Measurements from ENCODE around the gene PLEKHG4.

DNA sequence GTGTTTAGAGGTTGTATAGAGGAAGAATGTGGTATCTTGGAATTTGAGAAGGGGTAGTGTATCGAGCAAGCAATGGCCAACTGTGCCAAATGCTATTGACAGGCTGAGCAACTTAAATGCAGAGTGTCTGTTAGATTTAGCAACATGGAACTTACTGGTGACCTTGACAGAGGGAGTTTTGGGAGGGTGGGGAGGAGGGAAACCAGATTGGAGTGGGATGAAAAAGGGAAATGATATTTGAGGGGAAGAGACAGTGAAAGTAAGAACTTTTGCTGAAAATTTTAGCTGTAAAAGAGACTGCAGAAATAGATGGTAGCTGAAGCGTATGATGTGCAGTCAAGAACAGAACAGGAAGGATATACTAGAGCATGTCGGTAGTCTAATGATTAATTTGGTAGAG is 48.4 kb downstream of the PLEKHG4 start:
- TF ChIP-seq CTCF (IDR thresholded peaks at IDR 0.05; ENCODE audit: insufficient read depth, low read length, poor library complexity, severe bottlenecking) (no peak), EZH2phosphoT487 (conservative IDR thresholded peaks at IDR 0.05; ENCODE audit: low read length) (no peak)
